Measurements from ENCODE around the gene AQP12B. TPM values are rescaled to one million over a fixed set of nuclear protein-coding genes. Genes with fewer than 3 reads are reported as not detected.

AQP12B gene
- total and polyA plus RNA-seq, 2 of the 13 experiments (the other 11 are each of a cell fraction or from before 2014, with no cell fraction given) = not detected

DNA sequence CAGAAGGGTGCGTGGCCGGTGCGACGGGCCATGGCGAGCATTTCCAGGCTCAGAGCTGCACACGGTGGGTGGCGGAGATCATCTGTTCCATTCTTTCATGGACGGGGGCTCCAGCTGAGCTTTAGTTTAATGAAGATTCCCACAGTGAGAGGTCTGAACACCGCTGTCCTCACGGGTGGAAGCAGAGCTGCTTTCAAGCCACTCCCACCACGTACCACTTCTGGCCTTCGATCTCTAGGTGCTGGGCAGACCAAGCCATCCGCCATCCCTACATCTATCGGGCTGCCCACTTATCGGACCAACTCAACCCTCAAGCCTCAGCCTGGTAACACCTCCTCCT, 38.9 kb downstream of the AQP12B start:
- DNase-seq (ENCODE audit: low spot score) = no peak
- H3K27ac ChIP-seq (ENCODE audit: extremely low read length, insufficient read depth, low read length) = no peak overlapping the region
- ChIA-PET CTCF (ENCODE audit: low intra/inter-chr PET ratio, low total read pairs) (no interaction called here), POLR2A (no interaction called here)
- H3K9ac ChIP-seq (ENCODE audit: insufficient read depth, low read depth, low read length) = no peak overlapping the region
- no peaks in the 10 kb centered on the region for H3K4me1 ChIP-seq (ENCODE audit: insufficient read depth, low read length)
- ATAC-seq = no peak
- no peak overlapping the region for H3K4me2 ChIP-seq (ENCODE audit: low read depth, low read length)
- intact Hi-C loops (cut with micrococcal nuclease; ENCODE audit: unreplicated experiment) (loop anchor here (10.0 kb wide), 1 partner anchor 129 kb away; no protein-coding TSS in a partner anchor), in situ Hi-C loops (cut with HindIII; ENCODE audit: extremely low pct_ligation_motif_present, low pct_unique_long_range_greater_than_20kb) (no loop called here)
- BruUV-seq (replicated peaks) = no TSS peak
- H2AFZ ChIP-seq (ENCODE audit: low read length) = no peak overlapping the region
- TF ChIP-seq DNMT1 (CRISPR knock-in tag; IDR thresholded peaks at IDR 0.05) (no peak), ZNF83 (CRISPR knock-in tag; IDR thresholded peaks at IDR 0.05; ENCODE audit: borderline replicate concordance) (no peak), TCF7L2 (IDR thresholded peaks at IDR 0.05; ENCODE audit: low read depth, low read length) (no peak), RXRB (CRISPR knock-in tag; IDR thresholded peaks at IDR 0.05; ENCODE audit: borderline replicate concordance) (no peak), ZMYM3 (CRISPR knock-in tag; IDR thresholded peaks at IDR 0.05) (no peak)
- TF ChIP-seq, protein P1, sequence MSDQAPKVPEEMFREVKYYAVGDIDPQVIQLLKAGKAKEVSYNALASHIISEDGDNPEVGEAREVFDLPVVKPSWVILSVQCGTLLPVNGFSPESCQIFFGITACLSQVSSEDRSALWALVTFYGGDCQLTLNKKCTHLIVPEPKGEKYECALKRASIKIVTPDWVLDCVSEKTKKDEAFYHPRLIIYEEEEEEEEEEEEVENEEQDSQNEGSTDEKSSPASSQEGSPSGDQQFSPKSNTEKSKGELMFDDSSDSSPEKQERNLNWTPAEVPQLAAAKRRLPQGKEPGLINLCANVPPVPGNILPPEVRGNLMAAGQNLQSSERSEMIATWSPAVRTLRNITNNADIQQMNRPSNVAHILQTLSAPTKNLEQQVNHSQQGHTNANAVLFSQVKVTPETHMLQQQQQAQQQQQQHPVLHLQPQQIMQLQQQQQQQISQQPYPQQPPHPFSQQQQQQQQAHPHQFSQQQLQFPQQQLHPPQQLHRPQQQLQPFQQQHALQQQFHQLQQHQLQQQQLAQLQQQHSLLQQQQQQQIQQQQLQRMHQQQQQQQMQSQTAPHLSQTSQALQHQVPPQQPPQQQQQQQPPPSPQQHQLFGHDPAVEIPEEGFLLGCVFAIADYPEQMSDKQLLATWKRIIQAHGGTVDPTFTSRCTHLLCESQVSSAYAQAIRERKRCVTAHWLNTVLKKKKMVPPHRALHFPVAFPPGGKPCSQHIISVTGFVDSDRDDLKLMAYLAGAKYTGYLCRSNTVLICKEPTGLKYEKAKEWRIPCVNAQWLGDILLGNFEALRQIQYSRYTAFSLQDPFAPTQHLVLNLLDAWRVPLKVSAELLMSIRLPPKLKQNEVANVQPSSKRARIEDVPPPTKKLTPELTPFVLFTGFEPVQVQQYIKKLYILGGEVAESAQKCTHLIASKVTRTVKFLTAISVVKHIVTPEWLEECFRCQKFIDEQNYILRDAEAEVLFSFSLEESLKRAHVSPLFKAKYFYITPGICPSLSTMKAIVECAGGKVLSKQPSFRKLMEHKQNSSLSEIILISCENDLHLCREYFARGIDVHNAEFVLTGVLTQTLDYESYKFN (CRISPR knock-in tag; conservative IDR thresholded peaks at IDR 0.05) = no peak
- TF ChIP-seq, protein P2, sequence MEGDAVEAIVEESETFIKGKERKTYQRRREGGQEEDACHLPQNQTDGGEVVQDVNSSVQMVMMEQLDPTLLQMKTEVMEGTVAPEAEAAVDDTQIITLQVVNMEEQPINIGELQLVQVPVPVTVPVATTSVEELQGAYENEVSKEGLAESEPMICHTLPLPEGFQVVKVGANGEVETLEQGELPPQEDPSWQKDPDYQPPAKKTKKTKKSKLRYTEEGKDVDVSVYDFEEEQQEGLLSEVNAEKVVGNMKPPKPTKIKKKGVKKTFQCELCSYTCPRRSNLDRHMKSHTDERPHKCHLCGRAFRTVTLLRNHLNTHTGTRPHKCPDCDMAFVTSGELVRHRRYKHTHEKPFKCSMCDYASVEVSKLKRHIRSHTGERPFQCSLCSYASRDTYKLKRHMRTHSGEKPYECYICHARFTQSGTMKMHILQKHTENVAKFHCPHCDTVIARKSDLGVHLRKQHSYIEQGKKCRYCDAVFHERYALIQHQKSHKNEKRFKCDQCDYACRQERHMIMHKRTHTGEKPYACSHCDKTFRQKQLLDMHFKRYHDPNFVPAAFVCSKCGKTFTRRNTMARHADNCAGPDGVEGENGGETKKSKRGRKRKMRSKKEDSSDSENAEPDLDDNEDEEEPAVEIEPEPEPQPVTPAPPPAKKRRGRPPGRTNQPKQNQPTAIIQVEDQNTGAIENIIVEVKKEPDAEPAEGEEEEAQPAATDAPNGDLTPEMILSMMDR (CRISPR knock-in tag; IDR thresholded peaks at IDR 0.05) = no peak
- no peak overlapping the region for H3K4me3 ChIP-seq (replicated peaks in 1 of 3; ENCODE audit: insufficient read depth in 1 of 3, low read depth in 2 of 3, low read length in 3 of 3)
- peaks cover 44 to 82% of the 10 kb centered on the region in 2 experiments for H3K27me3 ChIP-seq (ENCODE audit: control insufficient read depth in 1 of 2, insufficient read depth in 2 of 2, low read length in 2 of 2)
- no peaks in the 10 kb centered on the region; the same call in 1 of the 2 replicates for H4K20me1 ChIP-seq (ENCODE audit: insufficient read depth, low read length)
- FAIRE-seq = no peak
- H3K9me3 ChIP-seq (ENCODE audit: low read length) = no peaks in the 10 kb centered on the region
- no peaks in the 10 kb centered on the region for H3K79me2 ChIP-seq (ENCODE audit: insufficient read depth, low read length)
- H3K36me3 ChIP-seq (replicated peaks in 1 of 2; ENCODE audit: control insufficient read depth in 1 of 2, insufficient read depth in 2 of 2, low read length in 2 of 2) = no peaks in the 10 kb centered on the region
- WGBS (ENCODE audit: low lambda C conversion rate) = 21% methylated on average over 13 of the region's 15 CpGs

All from HepG2 (cell line).